RWPE2 (cell line): Measurements from ENCODE around the gene MMADHC.

Source experiments
- ATAC-seq: fragments of 200-7000 bp; cut with Tn5 transposase; 3 replicates; pipeline ENCODE4 v1.9.1; 2021; ENCODE audit warnings: low read depth
- DNase-seq: peaks from one replicate; pipeline ENCODE4 v3.0.0-alpha.2; 2020; ENCODE audit warnings: low spot score
- H3K27ac ChIP-seq: fragments of 450-650 bp; 2 replicates; pipeline ENCODE4 v1.5.1; 2017; ENCODE audit warnings: mild to moderate bottlenecking; ENCODE audit not compliant: poor library complexity, severe bottlenecking
- H3K27me3 ChIP-seq: fragments of 250-450 bp; sonication (Bioruptor Pico); 2 replicates; pipeline ENCODE4 v1.5.1; 2021; ENCODE audit warnings: mild to moderate bottlenecking, moderate library complexity; ENCODE audit not compliant: insufficient read depth, poor library complexity, severe bottlenecking
- H3K36me3 ChIP-seq: fragments of 250-450 bp; sonication (Bioruptor Pico); 2 replicates; pipeline ENCODE4 v1.5.1; 2020; ENCODE audit warnings: low read depth, mild to moderate bottlenecking, moderate library complexity
- H3K4me1 ChIP-seq: fragments of 250-450 bp; sonication (Bioruptor Pico); 2 replicates; pipeline ENCODE4 v1.5.1; 2021; ENCODE audit warnings: mild to moderate bottlenecking, moderate library complexity; ENCODE audit not compliant: insufficient read depth, poor library complexity, severe bottlenecking
- H3K4me3 ChIP-seq: fragments of 250-450 bp; sonication (Bioruptor Pico); 2 replicates; pipeline ENCODE4 v1.5.1; 2021; ENCODE audit warnings: mild to moderate bottlenecking, moderate library complexity; ENCODE audit not compliant: severe bottlenecking
- H3K9me3 ChIP-seq: fragments of 250-450 bp; sonication (Bioruptor Pico); 2 replicates; pipeline ENCODE4 v1.5.1; 2021; ENCODE audit warnings: mild to moderate bottlenecking, moderate library complexity; ENCODE audit not compliant: severe bottlenecking
- CTCF ChIP-seq: fragments of 450-650 bp; IDR thresholded peaks from one replicate; pipeline ENCODE4 v1.5.1; 2017; ENCODE audit warnings: mild to moderate bottlenecking, moderate library complexity; ENCODE audit not compliant: poor library complexity, severe bottlenecking

Gene MMADHC

GRCh38 chr2:149597050-149597667 is 9.6 kb upstream of the MMADHC start:
- DNase-seq, result no peak
- H3K36me3 ChIP-seq, result no peaks in the 10 kb centered on the region
- H3K4me1 ChIP-seq, result peaks cover 10% of the 10 kb centered on the region
- H3K27me3 ChIP-seq, result no peaks in the 10 kb centered on the region
- H3K27ac ChIP-seq, result no peak overlapping the region
- TF ChIP-seq CTCF, result no peak
- H3K4me3 ChIP-seq, result no peak overlapping the region
- no peaks in the 10 kb centered on the region for H3K9me3 ChIP-seq
- no peak for ATAC-seq

GRCh38 chr2:149596471-149596870 is 8.9 kb upstream of the MMADHC start:
- no peak for DNase-seq
- no peaks in the 10 kb centered on the region for H3K9me3 ChIP-seq
- peaks cover 10% of the 10 kb centered on the region for H3K4me1 ChIP-seq
- TF ChIP-seq CTCF, result no peak
- no peaks in the 10 kb centered on the region for H3K27me3 ChIP-seq
- no peak overlapping the region for H3K27ac ChIP-seq
- ATAC-seq, result no peak
- H3K4me3 ChIP-seq, result no peak overlapping the region
- H3K36me3 ChIP-seq, result no peaks in the 10 kb centered on the region

- ATAC-seq (peak; percentile 76), DNase-seq (no peak)
- Histone ChIP-seq H3K4me3 (no peak overlapping the region), H3K27ac (no peak overlapping the region), H3K4me1 (peaks cover 10% of the 10 kb centered on the region), H3K36me3 (no peaks in the 10 kb centered on the region), H3K27me3 (no peaks in the 10 kb centered on the region), H3K9me3 (no peaks in the 10 kb centered on the region)
- TF ChIP-seq CTCF, result peak; percentile 51
These were observed 7.7 kb upstream of the MMADHC start for GRCh38 chr2:149595056-149595963.

GRCh38 chr2:149594411-149594810 is 6.8 kb upstream of the MMADHC start:
- Histone ChIP-seq H3K27me3 (no peaks in the 10 kb centered on the region), H3K36me3 (no peaks in the 10 kb centered on the region)
- ATAC-seq, result no peak

More at GRCh38 chr2:149594411-149594810, 6.8 kb upstream of the MMADHC start:
- TF ChIP-seq CTCF, result no peak
- H3K4me3 ChIP-seq, result no peak overlapping the region
- H3K9me3 ChIP-seq, result no peaks in the 10 kb centered on the region
- H3K4me1 ChIP-seq, result peaks cover 10% of the 10 kb centered on the region
- no peak overlapping the region for H3K27ac ChIP-seq
- DNase-seq, result no peak
